GM23248 (cell line): ENCODE results near the gene GALNT13. TPM values are rescaled to one million over a fixed set of nuclear protein-coding genes. Genes with fewer than 3 reads are reported as not detected.

ENCODE experiments used
- DNase-seq: peaks from one replicate; pipeline ENCODE4 v3.0.0-alpha.2; 2015
- H2AFZ ChIP-seq: fragments of 200-600 bp; sonication (generic); 2 replicates; pipeline ENCODE4 v1.6.1; 2016; ENCODE audit warnings: antibody characterized with exemption
- H3F3A ChIP-seq: fragments of 200-600 bp; sonication (generic); 2 replicates; pipeline ENCODE4 v1.6.1; 2016; ENCODE audit warnings: mild to moderate bottlenecking, antibody characterized with exemption, mixed run types; ENCODE audit not compliant: insufficient read depth
- H3K27ac ChIP-seq: fragments of 200-600 bp; sonication (generic); 2 replicates; pipeline ENCODE4 v1.5.1; 2016; ENCODE audit warnings: mild to moderate bottlenecking
- H3K27me3 ChIP-seq: fragments of 200-600 bp; sonication (generic); replicated peaks from 2 replicates; pipeline ENCODE4 v1.6.1; 2016; ENCODE audit warnings: mild to moderate bottlenecking; ENCODE audit not compliant: insufficient read depth
- H3K36me3 ChIP-seq: fragments of 200-600 bp; sonication (generic); 2 replicates; pipeline ENCODE4 v1.6.1; 2016; ENCODE audit warnings: low read depth, mild to moderate bottlenecking
- H3K4me1 ChIP-seq: fragments of 200-600 bp; sonication (generic); 2 replicates; pipeline ENCODE4 v1.6.1; 2016; ENCODE audit warnings: mild to moderate bottlenecking; ENCODE audit not compliant: insufficient read depth
- H3K4me2 ChIP-seq: fragments of 200-600 bp; sonication (generic); one replicate; pipeline ENCODE4 v1.6.1; 2016; ENCODE audit warnings: mild to moderate bottlenecking; ENCODE audit not compliant: unreplicated experiment
- H3K4me3 ChIP-seq: fragments of 200-600 bp; sonication (generic); 2 replicates; pipeline ENCODE4 v1.5.1; 2016; ENCODE audit warnings: mild to moderate bottlenecking
- H3K79me2 ChIP-seq: fragments of 200-600 bp; sonication (generic); 2 replicates; pipeline ENCODE4 v1.6.1; 2016; ENCODE audit warnings: mild to moderate bottlenecking; ENCODE audit not compliant: insufficient read depth
- H3K9ac ChIP-seq: fragments of 200-600 bp; sonication (generic); 2 replicates; pipeline ENCODE4 v1.6.1; 2016; ENCODE audit warnings: mild to moderate bottlenecking
- H3K9me2 ChIP-seq: fragments of 200-600 bp; sonication (generic); 2 replicates; pipeline ENCODE4 v1.6.1; 2016; ENCODE audit warnings: mixed run types, mild to moderate bottlenecking, moderate library complexity; ENCODE audit not compliant: insufficient read depth
- H3K9me3 ChIP-seq: fragments of 200-600 bp; sonication (generic); one replicate; pipeline ENCODE4 v1.6.1; 2017; ENCODE audit warnings: low read depth
- H4K20me1 ChIP-seq: fragments of 200-600 bp; sonication (generic); 2 replicates; pipeline ENCODE4 v1.6.0; 2016; ENCODE audit not compliant: insufficient read depth
- EZH2 ChIP-seq: fragments of 200-600 bp; sonication (generic); IDR thresholded peaks from 2 replicates; pipeline ENCODE4 v1.6.1; 2018; ENCODE audit warnings: antibody characterized with exemption, mild to moderate bottlenecking; ENCODE audit not compliant: insufficient read depth, poor library complexity, severe bottlenecking
- EZH2phosphoT487 ChIP-seq: fragments of 200-600 bp; sonication (generic); IDR thresholded peaks from 2 replicates; pipeline ENCODE4 v1.6.1; 2018; ENCODE audit warnings: antibody characterized with exemption, moderate library complexity, mild to moderate bottlenecking, low read depth; ENCODE audit not compliant: insufficient read depth
- WGBS, 2 experiments: methylation state at CpG; one replicate each; pipeline ENCODE4 v1.1.6; 2015 to 2017; ENCODE audit warnings: low lambda C conversion rate in 2 of 2, low coverage in 1 of 2; ENCODE audit errors: missing lambda C conversion rate in 2 of 2; 5-methylcytosine and 5-hydroxymethylcytosine counted together
- in situ Hi-C: fragments of 300-500 bp; cut with MboI; formaldehyde crosslinking; loops from 2 replicates; pipeline ENCODE4 v1.15.0; 2020
- polyA plus RNA-seq: library from polyadenylated mRNA; unstranded; fragments of >200 nt; fragmentation: Nextera tagmentation; extraction: Ambion mirVana; gene quantifications from 2 replicates; pipeline ENCODE4 v1.2.1, GENCODE V29; 2016
- total RNA-seq: library from RNA; depleted of rRNA; stranded (reverse); fragments of >200 nt; shearing (Covaris generic); gene quantifications from 2 replicates; pipeline ENCODE4 v1.2.3, GENCODE V29; 2014

The GALNT13 gene
- total and polyA plus RNA-seq, 2 experiments from 2014 or later = 0.11 TPM; not detected in 1

- Histone ChIP-seq H3K4me2 (no peak overlapping the region), H3F3A (no peaks in the 10 kb centered on the region), H3K27me3 (no peaks in the 10 kb centered on the region), H3K79me2 (no peaks in the 10 kb centered on the region), H3K4me1 (no peaks in the 10 kb centered on the region), H3K27ac (no peak overlapping the region), H3K9me2 (no peaks in the 10 kb centered on the region), H3K4me3 (no peak overlapping the region), H3K9me3 (no peaks in the 10 kb centered on the region), H3K36me3 (no peaks in the 10 kb centered on the region), H2AFZ (no peak overlapping the region), H4K20me1 (no peaks in the 10 kb centered on the region), H3K9ac (no peak overlapping the region)
- 69 to 75% methylated on average over 14 to 17 of the region's 20 CpGs for WGBS, 2 experiments
- DNase-seq = no peak
- in situ Hi-C loops = no loop called here
- TF ChIP-seq EZH2phosphoT487 = no peak
- no peak for TF ChIP-seq EZH2
Measured at GRCh38 chr2:154291511-154291910, 419.8 kb downstream of the GALNT13 start.

DNA sequence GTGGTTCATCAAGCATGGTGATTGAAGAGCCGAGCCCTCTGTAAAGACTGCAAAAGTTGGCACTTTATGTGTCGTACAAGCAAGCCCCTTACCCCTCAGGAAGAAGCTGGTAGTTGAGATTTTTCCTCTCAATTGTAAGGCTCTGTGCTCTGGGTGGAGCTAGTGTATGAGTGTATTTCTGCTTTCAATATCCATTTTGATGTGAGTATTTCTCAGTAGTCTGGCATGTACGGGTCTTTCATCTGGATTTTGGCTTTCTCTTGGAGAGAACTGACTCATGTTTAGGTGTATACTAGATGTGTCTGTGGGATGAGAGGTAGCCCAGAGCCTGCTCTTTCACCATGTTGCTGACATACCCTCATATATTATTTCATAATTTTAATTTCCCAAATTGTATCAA is 420.2 kb downstream of the GALNT13 start:
- no peaks in the 10 kb centered on the region for H3K9me2 ChIP-seq
- H3K9ac ChIP-seq = no peak overlapping the region
- H3K4me2 ChIP-seq = no peak overlapping the region
- 11 to 14% methylated on average over 3 of the region's 3 CpGs for WGBS, 2 experiments
- no peak overlapping the region for H3K27ac ChIP-seq
- H3K4me3 ChIP-seq = no peak overlapping the region
- no peaks in the 10 kb centered on the region for H3K9me3 ChIP-seq
- no peaks in the 10 kb centered on the region for H3K4me1 ChIP-seq
- in situ Hi-C loops = no loop called here
- no peaks in the 10 kb centered on the region for H3K36me3 ChIP-seq
- H3K79me2 ChIP-seq = no peaks in the 10 kb centered on the region
- no peaks in the 10 kb centered on the region for H3K27me3 ChIP-seq
- H2AFZ ChIP-seq = no peak overlapping the region
- no peaks in the 10 kb centered on the region for H3F3A ChIP-seq
- no peak for TF ChIP-seq EZH2
- TF ChIP-seq EZH2phosphoT487 = no peak
- H4K20me1 ChIP-seq = no peaks in the 10 kb centered on the region
- no peak for DNase-seq

DNA sequence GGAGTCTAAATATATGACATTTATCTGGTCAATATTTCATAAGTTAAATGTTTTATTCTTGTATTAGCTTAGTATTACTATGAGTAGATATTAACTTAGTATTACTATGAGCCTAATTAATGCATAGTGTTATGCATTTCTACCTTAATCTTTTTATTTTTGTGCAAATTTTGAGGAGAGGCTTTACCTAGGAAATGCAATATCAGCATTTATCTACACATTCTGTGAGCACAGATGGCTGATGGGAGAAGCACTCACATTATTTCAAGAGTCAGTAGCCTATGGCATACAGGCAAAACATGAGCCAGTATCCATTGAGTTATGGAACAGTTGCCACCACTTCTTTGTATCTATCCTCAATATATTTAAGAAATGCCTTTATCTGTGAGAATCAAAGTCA is 422.1 kb downstream of the GALNT13 start:
- Histone ChIP-seq H4K20me1 (no peaks in the 10 kb centered on the region), H3K27ac (no peak overlapping the region), H3K9ac (no peak overlapping the region), H3K4me2 (no peak overlapping the region), H2AFZ (no peak overlapping the region), H3K4me3 (no peak overlapping the region), H3K9me2 (no peaks in the 10 kb centered on the region), H3K27me3 (no peaks in the 10 kb centered on the region), H3K36me3 (no peaks in the 10 kb centered on the region), H3K79me2 (no peaks in the 10 kb centered on the region), H3K9me3 (no peaks in the 10 kb centered on the region), H3F3A (no peaks in the 10 kb centered on the region), H3K4me1 (no peaks in the 10 kb centered on the region)
- DNase-seq = no peak
- no peak for TF ChIP-seq EZH2phosphoT487
- TF ChIP-seq EZH2 = no peak
- in situ Hi-C loops = no loop called here

DNA sequence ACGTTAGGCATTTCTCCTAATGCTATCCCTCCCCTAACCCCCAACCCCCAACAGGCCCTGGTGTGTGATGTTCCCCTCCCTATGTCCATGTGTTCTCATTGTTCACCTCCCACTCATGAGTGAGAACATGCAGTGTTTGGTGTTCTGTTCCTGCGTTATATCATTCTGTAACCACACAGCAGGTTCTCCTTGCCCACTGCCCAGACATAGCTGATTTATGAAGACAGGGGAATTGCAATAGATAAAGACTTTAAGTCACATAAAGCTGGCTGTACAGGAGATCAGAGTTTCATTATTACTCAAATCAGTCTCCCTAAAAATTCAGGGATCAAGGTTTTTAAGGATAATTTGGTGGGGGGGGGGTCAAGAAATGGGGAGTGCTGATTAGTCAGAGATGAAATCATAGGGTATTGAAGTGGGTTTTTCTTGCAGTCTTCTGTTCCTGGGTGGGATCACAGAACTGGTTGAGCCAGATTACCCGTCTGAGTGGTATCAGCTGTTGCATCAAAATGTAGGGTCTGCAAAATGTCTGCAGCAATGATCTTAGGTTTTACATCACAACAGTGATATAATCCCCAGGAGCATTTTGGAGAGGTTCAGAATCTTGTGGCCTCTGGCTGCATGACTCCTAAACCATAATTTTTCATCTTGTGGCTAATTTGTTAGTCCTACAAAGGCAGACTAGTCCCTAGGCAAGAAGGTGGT is 434.7 kb downstream of the GALNT13 start:
- H3K4me2 ChIP-seq = no peak overlapping the region
- no peaks in the 10 kb centered on the region for H3K4me1 ChIP-seq
- no peak overlapping the region for H3K9ac ChIP-seq
- H3K9me2 ChIP-seq = no peaks in the 10 kb centered on the region
- no peaks in the 10 kb centered on the region for H4K20me1 ChIP-seq
- H3K27ac ChIP-seq = no peak overlapping the region
- 41 to 74% methylated on average over 3 of the region's 3 CpGs for WGBS, 2 experiments
- H3K4me3 ChIP-seq = no peak overlapping the region
- H3K27me3 ChIP-seq = no peaks in the 10 kb centered on the region
- in situ Hi-C loops = no loop called here
- no peaks in the 10 kb centered on the region for H3K36me3 ChIP-seq
- H3F3A ChIP-seq = no peaks in the 10 kb centered on the region
- DNase-seq = no peak
- H3K79me2 ChIP-seq = no peaks in the 10 kb centered on the region
- no peaks in the 10 kb centered on the region for H3K9me3 ChIP-seq
- H2AFZ ChIP-seq = no peak overlapping the region
- TF ChIP-seq EZH2 (no peak), EZH2phosphoT487 (no peak)

DNA sequence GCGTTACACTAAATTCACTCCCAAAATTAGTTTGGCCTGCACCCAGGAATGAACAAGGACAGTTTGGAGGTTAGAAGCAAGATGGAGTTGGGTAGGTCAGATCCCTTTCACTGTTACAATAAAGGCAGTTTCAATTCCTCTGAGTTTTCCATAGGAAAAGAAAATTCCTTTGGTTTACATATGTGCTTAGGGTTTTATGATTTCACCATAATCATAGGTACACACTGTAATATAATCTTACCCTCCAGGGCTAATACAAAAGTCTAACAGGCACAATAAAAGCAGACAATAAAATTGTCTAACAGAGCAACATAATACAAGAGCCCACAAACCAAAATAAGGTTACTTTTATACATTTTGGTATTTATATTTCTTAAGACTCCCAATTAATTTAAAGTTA is 435.3 kb downstream of the GALNT13 start:
- 35 to 38% methylated on average over 1 of the region's 1 CpG for WGBS, 2 experiments
- H3K9me2 ChIP-seq = no peaks in the 10 kb centered on the region
- no peaks in the 10 kb centered on the region for H3K36me3 ChIP-seq
- in situ Hi-C loops = no loop called here
- H3K27me3 ChIP-seq = no peaks in the 10 kb centered on the region
- H3F3A ChIP-seq = no peaks in the 10 kb centered on the region
- no peak overlapping the region for H3K9ac ChIP-seq
- TF ChIP-seq EZH2phosphoT487 (no peak), EZH2 (no peak)
- H3K27ac ChIP-seq = no peak overlapping the region
- no peaks in the 10 kb centered on the region for H3K4me1 ChIP-seq
- H2AFZ ChIP-seq = no peak overlapping the region
- H3K9me3 ChIP-seq = no peaks in the 10 kb centered on the region
- H4K20me1 ChIP-seq = no peaks in the 10 kb centered on the region
- H3K79me2 ChIP-seq = no peaks in the 10 kb centered on the region
- no peak overlapping the region for H3K4me3 ChIP-seq
- H3K4me2 ChIP-seq = no peak overlapping the region
- DNase-seq = no peak
